IPS-18c (cell line): ENCODE data around the gene LY86.

Experiments
- H3K4me3 ChIP-seq: 2 replicates; pipeline ENCODE4 v1.7.0; 2013; ENCODE audit warnings: low read depth, mild to moderate bottlenecking, low read length, moderate library complexity; ENCODE audit not compliant: insufficient read depth
- H3K9me3 ChIP-seq: one replicate; pipeline ENCODE4 v1.6.1; 2013; ENCODE audit warnings: mild to moderate bottlenecking, low read length, moderate library complexity; ENCODE audit not compliant: control insufficient read depth, insufficient read depth

The LY86 gene

GRCh38 chr6:6695625-6696276 is 107.2 kb downstream of the LY86 start:
- Histone ChIP-seq H3K4me3 (peak overlapping the region; percentile 31), H3K9me3 (no peaks in the 10 kb centered on the region)

GRCh38 chr6:6696867-6697531 is 108.5 kb downstream of the LY86 start:
- no peaks in the 10 kb centered on the region for H3K9me3 ChIP-seq
- no peak overlapping the region for H3K4me3 ChIP-seq

- Histone ChIP-seq H3K9me3 (no peaks in the 10 kb centered on the region), H3K4me3 (no peak overlapping the region)
These were observed 109.1 kb downstream of the LY86 start for GRCh38 chr6:6697620-6698019.

- H3K4me3 ChIP-seq: no peak overlapping the region
These were observed 111.3 kb downstream of the LY86 start for GRCh38 chr6:6699741-6700367.

GRCh38 chr6:6700407-6701270 is 112.1 kb downstream of the LY86 start:
- no peak overlapping the region for H3K4me3 ChIP-seq
- no peaks in the 10 kb centered on the region for H3K9me3 ChIP-seq

More at GRCh38 chr6:6699741-6700367, 111.3 kb downstream of the LY86 start:
- H3K9me3 ChIP-seq: no peaks in the 10 kb centered on the region

- H3K4me3 ChIP-seq: no peak overlapping the region
- no peaks in the 10 kb centered on the region for H3K9me3 ChIP-seq
These were observed 113.3 kb downstream of the LY86 start for GRCh38 chr6:6701864-6702263.

DNA sequence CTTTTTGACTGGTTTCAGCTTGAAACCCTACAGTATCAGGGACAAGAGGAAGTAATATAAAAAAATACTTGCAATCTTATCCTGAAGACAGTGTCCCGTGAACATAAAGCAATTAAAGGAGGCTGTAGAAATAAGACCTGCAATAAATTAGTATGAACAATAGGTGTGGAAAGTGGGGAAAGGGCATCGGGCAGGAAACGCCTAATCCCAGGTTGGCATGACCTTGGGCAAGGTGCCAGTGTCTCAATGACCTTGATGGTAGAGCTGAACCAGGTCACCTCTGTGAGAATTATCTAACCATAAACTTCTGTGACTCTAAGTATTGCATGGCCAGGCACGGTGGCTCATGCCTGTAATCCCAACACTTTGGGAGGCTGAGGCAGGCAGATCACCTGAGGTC is 115.2 kb downstream of the LY86 start:
- Histone ChIP-seq H3K4me3 (no peak overlapping the region), H3K9me3 (peaks cover 2% of the 10 kb centered on the region)
